ENCODE data around the gene GAS6. TPM values are rescaled to one million over a fixed set of nuclear protein-coding genes. Genes with fewer than 3 reads are reported as not detected.

The GAS6 gene
- total RNA-seq, 2 experiments from 2014 or later, result 0.82 to 0.92 TPM

- H3K9me3 Mint-ChIP-seq, result no peaks in the 10 kb centered on the region
- ChIA-PET POLR2A (no interaction called here), CTCF (no interaction called here)
- no peak overlapping the region for H3K27ac Mint-ChIP-seq
- no peak for DNase-seq
- no peak overlapping the region for H3K4me3 Mint-ChIP-seq
- peaks cover 16% of the 10 kb centered on the region for H3K27me3 Mint-ChIP-seq
- H3K4me1 Mint-ChIP-seq, result no peaks in the 10 kb centered on the region
- H3K36me3 Mint-ChIP-seq (ENCODE audit: low read depth), result no peaks in the 10 kb centered on the region
Observed at GRCh38 chr13:113781571-113781970, 82.3 kb downstream of the GAS6 start.

GRCh38 chr13:113777311-113778260 lies 86.3 kb downstream of the GAS6 start:
- Mint-ChIP-seq H3K9me3 (peaks cover 2% of the 10 kb centered on the region), H3K4me3 (no peak overlapping the region), H3K27ac (no peak overlapping the region), H3K27me3 (peaks cover 8% of the 10 kb centered on the region), H3K4me1 (no peaks in the 10 kb centered on the region), H3K36me3 (ENCODE audit: low read depth) (no peaks in the 10 kb centered on the region)
- ChIA-PET POLR2A (no interaction called here), CTCF (no interaction called here)
- no peak for DNase-seq

DNA sequence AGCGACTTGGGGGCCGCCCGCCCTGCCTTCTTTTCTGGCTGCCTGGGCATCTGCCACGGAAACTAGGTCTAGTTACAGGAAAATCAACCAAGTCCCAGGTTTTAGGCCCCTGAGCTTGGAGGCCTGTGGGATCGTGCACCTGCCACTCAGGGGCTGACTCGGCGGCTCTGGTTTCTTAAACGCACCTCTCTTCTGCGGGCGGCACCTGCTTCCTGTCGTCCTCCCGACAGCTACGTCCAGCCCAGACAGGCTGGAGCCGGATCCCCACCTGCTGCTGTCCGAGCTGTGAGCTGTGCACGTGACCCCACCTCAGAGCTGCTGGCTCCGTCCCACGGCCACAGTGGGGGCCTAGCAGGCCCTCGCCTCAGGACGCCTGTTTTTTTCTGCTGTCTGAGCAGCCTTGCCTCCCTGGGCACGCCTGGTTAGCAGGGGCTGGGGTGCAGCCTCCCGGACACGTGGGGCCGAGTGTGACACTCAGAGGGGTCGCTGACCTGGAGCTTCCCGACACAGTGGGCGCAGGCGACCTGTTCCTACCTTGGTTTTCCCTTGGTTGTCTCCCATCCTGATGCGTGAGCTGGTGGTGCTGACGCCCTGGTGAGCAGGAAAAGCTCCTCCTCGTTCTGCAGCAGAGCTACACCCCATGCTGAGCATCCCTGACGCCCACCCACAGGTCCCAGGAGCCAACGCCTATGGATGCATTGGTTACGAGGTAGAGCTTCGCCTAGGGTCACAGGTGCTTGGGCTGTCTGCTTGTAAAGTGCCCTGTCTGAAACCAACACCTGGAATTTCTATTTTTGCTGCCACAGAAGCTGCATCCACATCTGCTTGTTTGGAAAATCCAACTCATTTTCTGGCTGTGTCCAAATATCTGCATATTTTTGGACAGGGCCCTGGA lies 87.4 kb downstream of the GAS6 start:
- H3K36me3 Mint-ChIP-seq (ENCODE audit: low read depth), result no peaks in the 10 kb centered on the region
- peaks cover 8% of the 10 kb centered on the region for H3K9me3 Mint-ChIP-seq
- no peak overlapping the region for H3K4me3 Mint-ChIP-seq
- H3K4me1 Mint-ChIP-seq, result peaks cover 5% of the 10 kb centered on the region
- no peak overlapping the region for H3K27ac Mint-ChIP-seq
- H3K27me3 Mint-ChIP-seq, result peaks cover 8% of the 10 kb centered on the region
- CTCF ChIA-PET, result no interaction called here
- POLR2A ChIA-PET, result no interaction called here
- no peak for DNase-seq

- H3K27me3 Mint-ChIP-seq, result peaks cover 8% of the 10 kb centered on the region
- peaks cover 11% of the 10 kb centered on the region for H3K9me3 Mint-ChIP-seq
- CTCF ChIA-PET, result no interaction called here
- no peaks in the 10 kb centered on the region for H3K36me3 Mint-ChIP-seq (ENCODE audit: low read depth)
- H3K4me1 Mint-ChIP-seq, result peaks cover 5% of the 10 kb centered on the region
- no peak overlapping the region for H3K4me3 Mint-ChIP-seq
- POLR2A ChIA-PET, result no interaction called here
- H3K27ac Mint-ChIP-seq, result no peak overlapping the region
- DNase-seq, result no peak
Observed at GRCh38 chr13:113775451-113776145, 88.3 kb downstream of the GAS6 start.

DNA sequence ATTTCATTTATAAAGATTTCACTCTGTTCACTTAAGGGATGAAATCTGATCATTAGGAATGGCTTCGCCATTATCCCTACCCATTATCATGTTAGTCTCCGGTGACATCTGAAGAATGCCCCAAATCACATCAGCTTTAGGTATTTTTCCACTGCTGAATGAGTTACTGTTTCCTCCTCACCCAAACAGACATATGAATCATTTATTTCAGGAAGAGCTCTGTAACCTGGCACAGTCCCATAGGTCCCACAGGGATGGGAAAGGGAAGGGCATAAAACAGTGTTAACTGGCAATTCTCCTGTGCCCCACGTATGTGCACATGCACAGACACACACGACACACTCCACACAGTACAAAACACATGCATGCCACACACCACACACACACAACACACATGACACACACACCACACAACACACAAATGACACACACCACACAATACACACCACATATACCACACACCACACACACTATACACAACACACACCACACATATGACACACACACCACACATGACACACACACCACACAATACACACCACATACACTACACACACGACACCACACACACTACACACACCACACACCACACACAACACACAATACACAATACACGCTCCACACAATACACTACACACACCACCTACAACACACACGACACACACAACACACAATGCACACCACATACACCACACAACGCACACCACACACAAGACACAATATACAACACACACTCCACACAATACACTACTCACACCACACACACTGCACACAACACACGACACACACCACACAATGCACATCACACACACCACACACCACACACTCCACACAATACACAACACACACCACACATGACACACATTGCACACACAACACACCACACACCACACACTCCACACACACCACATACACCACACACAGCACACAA lies 89.4 kb downstream of the GAS6 start:
- no peak for DNase-seq
- Mint-ChIP-seq H3K4me1 (peaks cover 5% of the 10 kb centered on the region), H3K4me3 (no peak overlapping the region), H3K36me3 (ENCODE audit: low read depth) (no peaks in the 10 kb centered on the region), H3K27ac (no peak overlapping the region), H3K9me3 (peaks cover 11% of the 10 kb centered on the region), H3K27me3 (peaks cover 7% of the 10 kb centered on the region)
- ChIA-PET CTCF (no interaction called here), POLR2A (no interaction called here)

GRCh38 chr13:113771709-113772331 lies 92.1 kb downstream of the GAS6 start:
- DNase-seq, result no peak
- ChIA-PET CTCF (no interaction called here), POLR2A (no interaction called here)
- Mint-ChIP-seq H3K27me3 (no peaks in the 10 kb centered on the region), H3K36me3 (ENCODE audit: low read depth) (no peaks in the 10 kb centered on the region), H3K27ac (no peak overlapping the region), H3K9me3 (peaks cover 11% of the 10 kb centered on the region), H3K4me1 (peaks cover 5% of the 10 kb centered on the region), H3K4me3 (no peak overlapping the region)

DNA sequence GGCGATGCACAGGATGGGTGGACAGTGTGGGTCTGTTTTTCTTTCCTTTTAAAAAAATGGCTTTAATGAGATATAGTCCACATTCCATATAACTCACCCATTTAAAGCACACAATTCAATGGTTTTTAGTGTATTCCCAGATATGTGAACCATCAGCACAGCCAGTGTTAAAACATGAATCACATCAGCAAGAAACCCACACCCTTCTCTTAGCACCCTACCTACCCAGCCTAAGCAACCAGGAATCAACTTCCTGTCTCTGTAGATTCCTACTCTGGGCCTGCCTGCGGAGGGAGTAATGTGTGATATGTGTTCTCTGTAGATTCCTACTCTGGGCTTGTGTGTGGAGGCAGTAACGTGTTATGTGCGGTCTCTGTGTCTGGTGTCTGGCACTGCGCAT lies 92.9 kb downstream of the GAS6 start:
- no peaks in the 10 kb centered on the region for H3K27me3 Mint-ChIP-seq
- ChIA-PET CTCF (no interaction called here), POLR2A (no interaction called here)
- H3K4me1 Mint-ChIP-seq, result peaks cover 5% of the 10 kb centered on the region
- no peaks in the 10 kb centered on the region for H3K36me3 Mint-ChIP-seq (ENCODE audit: low read depth)
- peaks cover 11% of the 10 kb centered on the region for H3K9me3 Mint-ChIP-seq
- no peak overlapping the region for H3K4me3 Mint-ChIP-seq
- no peak overlapping the region for H3K27ac Mint-ChIP-seq
- DNase-seq, result no peak

Other genes starting within 250 kb of the GAS6 start
- not detected for gene ATP4B, start 205.9 kb downstream of the GAS6 start, total RNA-seq
- gene GRK1, start 196.9 kb downstream of the GAS6 start, total RNA-seq, result under 1 TPM in 1 of 2 experiments, not detected in 1; 0.19 TPM
- 1 to 10 TPM; 1.3 to 1.8 TPM for gene TMEM255B, start 104.8 kb downstream of the GAS6 start, total RNA-seq
- gene C13orf46, start 110.0 kb upstream of the GAS6 start, total RNA-seq, result 1 to 10 TPM; 7.3 to 9.8 TPM